Measurements from ENCODE around the gene PHF19. TPM values are rescaled to one million over a fixed set of nuclear protein-coding genes. Genes with fewer than 3 reads are reported as not detected.

Gene PHF19
- total RNA-seq, 4 donors from 2014 or later, result 7.2 to 76.7 (median 20.6) TPM

DNA sequence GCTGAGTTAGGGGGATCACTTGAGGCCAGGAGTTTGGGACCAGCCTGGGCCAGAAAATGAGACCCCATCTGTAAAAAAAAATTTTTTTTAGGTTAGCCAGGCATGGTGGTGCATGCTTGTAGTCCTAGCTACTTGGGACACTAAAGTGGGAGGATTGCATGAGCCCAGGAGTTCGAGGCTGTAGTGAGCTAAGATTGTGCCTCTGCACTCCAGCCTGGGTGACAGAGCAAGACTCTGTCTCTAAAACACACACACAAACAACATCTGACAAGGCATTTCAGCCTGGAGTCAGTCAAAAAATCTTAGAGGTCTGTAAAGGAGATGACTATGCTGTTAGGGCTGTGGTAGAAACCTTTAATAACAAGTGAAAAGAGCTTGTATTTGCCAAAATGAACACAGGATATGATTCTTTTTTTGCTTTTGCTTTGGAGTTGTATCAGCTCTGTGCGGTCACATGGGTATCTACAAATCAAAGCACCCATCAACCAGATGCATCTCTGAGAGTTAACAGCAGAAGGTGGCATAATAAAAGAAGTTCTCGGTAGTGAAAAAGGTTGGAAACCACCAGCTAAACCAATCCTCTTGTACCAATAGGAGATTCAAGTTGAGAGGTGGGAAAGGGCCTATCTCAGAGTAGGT lies 30.6 kb downstream of the PHF19 start:
- peaks cover 0 to 3% (median 0%) of the 10 kb centered on the region in 3 donors for H3K36me3 ChIP-seq
- no peak for TF ChIP-seq POLR2A (IDR thresholded peaks at IDR 0.05)
- TF ChIP-seq, protein P1, sequence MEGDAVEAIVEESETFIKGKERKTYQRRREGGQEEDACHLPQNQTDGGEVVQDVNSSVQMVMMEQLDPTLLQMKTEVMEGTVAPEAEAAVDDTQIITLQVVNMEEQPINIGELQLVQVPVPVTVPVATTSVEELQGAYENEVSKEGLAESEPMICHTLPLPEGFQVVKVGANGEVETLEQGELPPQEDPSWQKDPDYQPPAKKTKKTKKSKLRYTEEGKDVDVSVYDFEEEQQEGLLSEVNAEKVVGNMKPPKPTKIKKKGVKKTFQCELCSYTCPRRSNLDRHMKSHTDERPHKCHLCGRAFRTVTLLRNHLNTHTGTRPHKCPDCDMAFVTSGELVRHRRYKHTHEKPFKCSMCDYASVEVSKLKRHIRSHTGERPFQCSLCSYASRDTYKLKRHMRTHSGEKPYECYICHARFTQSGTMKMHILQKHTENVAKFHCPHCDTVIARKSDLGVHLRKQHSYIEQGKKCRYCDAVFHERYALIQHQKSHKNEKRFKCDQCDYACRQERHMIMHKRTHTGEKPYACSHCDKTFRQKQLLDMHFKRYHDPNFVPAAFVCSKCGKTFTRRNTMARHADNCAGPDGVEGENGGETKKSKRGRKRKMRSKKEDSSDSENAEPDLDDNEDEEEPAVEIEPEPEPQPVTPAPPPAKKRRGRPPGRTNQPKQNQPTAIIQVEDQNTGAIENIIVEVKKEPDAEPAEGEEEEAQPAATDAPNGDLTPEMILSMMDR (IDR thresholded peaks at IDR 0.05), result no peak
- H3K9me3 ChIP-seq, result no peaks in the 10 kb centered on the region
- DNase-seq, result no peak
- H3K27me3 ChIP-seq, result no peaks in the 10 kb centered on the region
- H3K4me3 ChIP-seq, result no peak overlapping the region
- peak overlapping the region in 1 of 4 donors; percentile 34 for H3K27ac ChIP-seq
- H3K4me1 ChIP-seq, result peaks cover 0 to 17% (median 3%) of the 10 kb centered on the region in 4 donors

DNA sequence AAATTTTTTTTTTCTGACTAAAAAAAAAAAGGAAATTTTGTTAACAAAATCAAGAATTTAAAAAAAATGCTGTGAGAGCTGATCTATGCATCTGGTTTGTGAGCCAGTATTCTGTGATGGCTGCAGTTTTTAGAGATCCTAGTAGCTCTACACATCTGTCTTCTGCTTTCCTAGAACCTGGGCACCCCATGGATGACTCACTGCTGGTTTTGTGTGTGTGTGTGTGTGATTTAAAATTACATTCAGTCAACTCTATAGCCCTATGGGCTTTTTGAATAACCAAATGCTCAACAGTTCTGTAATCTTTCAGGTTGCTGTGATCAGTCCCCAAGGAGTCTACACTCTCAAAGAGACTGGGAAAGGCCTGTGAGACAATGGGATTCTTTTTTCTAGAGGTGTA lies 31.7 kb downstream of the PHF19 start:
- Histone ChIP-seq H3K36me3 (peaks cover 0 to 3% (median 0%) of the 10 kb centered on the region in 3 donors), H3K27ac (no peak overlapping the region), H3K4me1 (peaks cover 0 to 17% (median 3%) of the 10 kb centered on the region in 4 donors), H3K27me3 (no peaks in the 10 kb centered on the region), H3K9me3 (no peaks in the 10 kb centered on the region), H3K4me3 (no peak overlapping the region)
- DNase-seq, result no peak
- no peak for TF ChIP-seq POLR2A (IDR thresholded peaks at IDR 0.05)
- TF ChIP-seq, protein P1 (IDR thresholded peaks at IDR 0.05), result no peak

DNA sequence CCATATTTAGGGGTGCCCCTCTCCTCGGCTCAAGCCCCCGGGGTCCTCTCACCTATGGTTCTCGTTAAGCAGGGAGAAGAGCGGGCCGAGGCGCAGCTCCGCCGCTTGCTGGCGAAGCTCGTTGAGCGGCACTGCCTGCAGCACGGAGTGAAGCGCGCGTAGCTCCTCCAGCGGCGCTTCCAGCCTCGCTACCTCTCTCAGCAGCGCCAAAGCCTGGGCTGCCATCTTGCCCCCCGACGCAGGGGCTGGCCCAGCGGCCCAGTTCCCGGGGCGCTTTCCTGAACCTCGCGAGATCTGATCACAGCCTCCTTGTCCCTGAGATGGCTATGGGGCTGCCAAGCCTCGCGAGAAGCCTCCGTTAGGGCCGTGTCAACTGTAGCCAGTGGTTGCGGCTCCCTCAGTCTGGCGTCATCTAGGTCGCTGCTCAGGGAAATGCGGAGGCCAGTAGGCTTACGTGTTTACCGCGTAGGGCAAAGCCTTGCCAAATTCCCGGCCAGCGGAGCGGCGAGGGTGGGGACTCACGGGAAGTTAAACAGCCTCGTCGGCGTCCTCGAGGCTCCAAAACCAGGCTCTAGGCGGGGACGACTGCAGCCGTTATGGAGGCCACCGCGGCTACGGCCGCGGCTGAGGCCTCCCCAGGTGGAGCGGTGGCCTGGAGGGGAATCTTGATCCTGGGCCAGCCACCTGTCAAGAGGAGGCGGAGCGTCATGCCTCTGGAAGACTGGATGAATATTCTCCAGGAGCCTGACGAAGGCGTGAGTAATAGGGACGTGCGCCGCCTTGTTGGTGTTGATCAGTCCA lies 34.1 kb downstream of the PHF19 start, which contains the start of gene PSMD5:
Gene PSMD5 (minus strand): TSS at position 238 of the 801 bp plus-strand sequence. CDS start 13 bp downstream, at position 225.
- Histone ChIP-seq H3K27ac (peak within 1 kb of the TSS; percentile 91 to 96 (median 94)), H3K27me3 (no peaks in the 10 kb centered on the region), H3K4me1 (peaks cover 0 to 21% (median 3%) of the 10 kb centered on the region in 4 donors), H3K36me3 (peaks cover 0 to 3% (median 0%) of the 10 kb centered on the region in 3 donors), H3K4me3 (peak within 1 kb of the TSS; percentile 77 to 84 (median 80)), H3K9me3 (no peaks in the 10 kb centered on the region)
- TF ChIP-seq, protein P1 (IDR thresholded peaks at IDR 0.05), result peak in 2 of 6 experiments; percentile 2 to 11
- peak; percentile 82 to 88 for TF ChIP-seq POLR2A (IDR thresholded peaks at IDR 0.05)
- peak; percentile 95 to 99 (median 97) for DNase-seq

DNA sequence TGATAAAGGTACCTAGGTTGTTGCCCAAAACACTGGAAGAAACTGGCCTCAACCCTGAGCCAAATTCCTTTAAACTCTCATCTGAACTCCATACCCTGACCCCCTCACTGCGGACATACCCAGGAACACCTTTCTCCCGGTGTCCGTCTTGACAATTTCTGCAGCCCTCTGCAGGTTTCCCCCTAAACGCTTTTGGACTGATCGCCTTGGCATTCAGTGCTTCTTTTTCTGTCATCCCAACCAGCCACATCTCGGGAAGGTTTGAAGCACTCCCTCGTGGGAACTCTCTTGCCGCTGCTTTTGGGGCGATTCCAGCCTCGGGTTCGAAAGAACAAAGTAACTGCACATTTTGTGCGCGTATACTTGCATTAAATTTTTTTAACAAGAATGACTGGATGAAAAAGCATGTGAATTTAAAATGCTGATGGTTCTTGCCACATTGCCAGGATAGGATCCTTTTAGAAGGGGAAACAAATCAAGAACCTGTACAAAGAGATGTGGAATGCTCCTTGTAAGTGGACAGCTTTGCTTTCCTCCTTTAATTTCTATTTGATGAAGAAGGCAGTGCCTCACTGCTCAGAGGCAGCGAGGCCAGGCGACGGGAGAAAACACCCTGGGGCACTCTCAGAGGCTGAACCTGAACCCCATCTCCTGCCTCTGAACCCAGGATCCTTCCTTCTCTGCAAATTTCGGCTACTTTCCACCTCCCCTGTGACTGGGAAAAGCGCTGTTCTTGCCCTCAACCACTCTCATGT lies 34.9 kb downstream of the PHF19 start:
- no peak for DNase-seq
- peak overlapping the region; percentile 77 to 84 (median 80) for H3K4me3 ChIP-seq
- no peaks in the 10 kb centered on the region for H3K9me3 ChIP-seq
- TF ChIP-seq, protein P1 (IDR thresholded peaks at IDR 0.05), result no peak
- TF ChIP-seq POLR2A (IDR thresholded peaks at IDR 0.05), result no peak
- peaks cover 0 to 3% (median 0%) of the 10 kb centered on the region in 3 donors for H3K36me3 ChIP-seq
- peaks cover 0 to 21% (median 3%) of the 10 kb centered on the region in 4 donors for H3K4me1 ChIP-seq
- H3K27me3 ChIP-seq, result no peaks in the 10 kb centered on the region
- H3K27ac ChIP-seq, result peak overlapping the region; percentile 91 to 96 (median 94)

DNA sequence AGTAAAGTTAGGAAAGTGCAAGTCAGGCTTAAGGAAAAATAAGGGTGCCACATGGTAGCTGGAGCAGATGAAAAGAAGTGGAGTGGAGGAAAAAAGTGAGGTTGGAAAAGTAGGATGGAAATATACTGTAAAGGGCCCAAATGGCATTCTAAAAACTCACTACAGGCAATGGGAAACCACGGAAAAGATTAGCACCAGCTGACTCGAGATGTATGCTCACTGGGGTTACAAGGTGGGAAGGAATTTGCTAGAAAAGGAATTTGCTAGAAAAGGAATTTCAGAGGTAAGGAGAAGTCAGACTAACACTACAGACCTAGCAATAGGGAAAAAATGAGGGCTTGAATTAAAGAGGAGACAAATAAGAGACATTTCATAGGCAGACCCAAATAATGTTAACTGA lies 37.8 kb downstream of the PHF19 start:
- Histone ChIP-seq H3K4me1 (peaks cover 0 to 18% (median 3%) of the 10 kb centered on the region in 4 donors), H3K9me3 (no peaks in the 10 kb centered on the region)
- no peak for TF ChIP-seq POLR2A (IDR thresholded peaks at IDR 0.05)
- TF ChIP-seq, protein P1 (IDR thresholded peaks at IDR 0.05), result no peak

More for the DNA sequence above, 37.8 kb downstream of the PHF19 start:
- Histone ChIP-seq H3K4me3 (no peak overlapping the region), H3K36me3 (peaks cover 0 to 4% (median 0%) of the 10 kb centered on the region in 3 donors), H3K27ac (no peak overlapping the region), H3K27me3 (no peaks in the 10 kb centered on the region)
- DNase-seq, result no peak

Measured in Peyer's patch (tissue), 4 donors.